ENCODE data around the gene OBSL1.

GRCh38 chr2:219609149-219609750 is 37.9 kb upstream of the OBSL1 start:
- TF ChIP-seq EZH2 (IDR thresholded peaks at IDR 0.05; ENCODE audit: insufficient read depth, poor library complexity, severe bottlenecking), result no peak
- TF ChIP-seq EZH2phosphoT487 (IDR thresholded peaks at IDR 0.05; ENCODE audit: insufficient read depth, low read depth), result no peak

Data from GM23248 (cell line).